ENCODE measurements around the gene SLC26A11. TPM values are rescaled to one million over a fixed set of nuclear protein-coding genes. Genes with fewer than 3 reads are reported as not detected.

The SLC26A11 gene
- total RNA-seq, 1 donor from 2014 or later, result 7.9 TPM

DNA sequence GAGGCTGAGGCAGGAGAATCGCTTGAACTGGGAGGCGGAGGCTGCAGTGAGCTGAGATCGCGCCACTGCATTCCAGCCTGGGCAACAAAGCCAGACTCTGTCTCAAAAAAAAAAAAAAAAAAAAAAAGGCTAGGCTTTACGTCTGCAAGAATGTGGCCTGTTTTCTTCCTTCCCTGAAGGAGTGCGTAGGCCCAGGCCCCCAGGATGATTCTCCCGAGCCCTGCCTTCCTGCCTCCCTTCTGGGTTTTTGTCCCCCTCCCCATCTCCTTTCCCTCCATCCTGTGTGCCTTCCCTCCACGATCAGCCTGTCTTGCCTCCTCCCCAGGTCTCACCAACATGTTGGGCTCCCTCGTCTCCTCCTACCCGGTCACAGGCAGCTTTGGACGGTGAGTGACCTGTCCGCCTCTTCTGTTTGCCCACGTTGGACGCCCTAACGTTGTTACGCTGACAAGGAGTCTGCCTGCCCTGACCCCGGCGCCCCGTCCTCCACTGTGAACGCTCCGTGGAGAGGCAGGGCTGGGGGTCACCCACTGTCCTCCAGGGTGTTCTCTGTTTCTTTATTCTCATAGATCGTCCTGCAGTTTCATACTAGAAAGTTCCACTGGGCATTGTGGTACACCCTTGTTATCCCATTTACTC is 24.8 kb downstream of the SLC26A11 start:
- Mint-ChIP-seq H3K4me3 (no peak overlapping the region), H3K9me3 (no peaks in the 10 kb centered on the region), H3K27ac (peak overlapping the region; percentile 83), H3K4me1 (no peaks in the 10 kb centered on the region), H3K27me3 (ENCODE audit: insufficient read depth, low read depth) (peaks cover 4% of the 10 kb centered on the region), H3K36me3 (peaks cover 13% of the 10 kb centered on the region)
- H3K4me1 ChIP-seq, result no peaks in the 10 kb centered on the region
- no peaks in the 10 kb centered on the region for H3K79me2 ChIP-seq (ENCODE audit: low read depth)
- DNase-seq (ENCODE audit: low spot score), result no peak
- no peaks in the 10 kb centered on the region for H3F3A ChIP-seq (ENCODE audit: low read depth)
- no peak overlapping the region for H3K27ac ChIP-seq
- no peak overlapping the region for H2AFZ ChIP-seq (replicated peaks)
- H3K36me3 ChIP-seq, result no peaks in the 10 kb centered on the region
- no peak for TF ChIP-seq EZH2 (IDR thresholded peaks at IDR 0.05)
- TF ChIP-seq EZH2phosphoT487 (IDR thresholded peaks at IDR 0.05), result no peak
- TF ChIP-seq, protein P1, sequence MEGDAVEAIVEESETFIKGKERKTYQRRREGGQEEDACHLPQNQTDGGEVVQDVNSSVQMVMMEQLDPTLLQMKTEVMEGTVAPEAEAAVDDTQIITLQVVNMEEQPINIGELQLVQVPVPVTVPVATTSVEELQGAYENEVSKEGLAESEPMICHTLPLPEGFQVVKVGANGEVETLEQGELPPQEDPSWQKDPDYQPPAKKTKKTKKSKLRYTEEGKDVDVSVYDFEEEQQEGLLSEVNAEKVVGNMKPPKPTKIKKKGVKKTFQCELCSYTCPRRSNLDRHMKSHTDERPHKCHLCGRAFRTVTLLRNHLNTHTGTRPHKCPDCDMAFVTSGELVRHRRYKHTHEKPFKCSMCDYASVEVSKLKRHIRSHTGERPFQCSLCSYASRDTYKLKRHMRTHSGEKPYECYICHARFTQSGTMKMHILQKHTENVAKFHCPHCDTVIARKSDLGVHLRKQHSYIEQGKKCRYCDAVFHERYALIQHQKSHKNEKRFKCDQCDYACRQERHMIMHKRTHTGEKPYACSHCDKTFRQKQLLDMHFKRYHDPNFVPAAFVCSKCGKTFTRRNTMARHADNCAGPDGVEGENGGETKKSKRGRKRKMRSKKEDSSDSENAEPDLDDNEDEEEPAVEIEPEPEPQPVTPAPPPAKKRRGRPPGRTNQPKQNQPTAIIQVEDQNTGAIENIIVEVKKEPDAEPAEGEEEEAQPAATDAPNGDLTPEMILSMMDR (IDR thresholded peaks at IDR 0.05), result no peak
- no peaks in the 10 kb centered on the region for H3K27me3 ChIP-seq
- H3K9ac ChIP-seq, result no peak overlapping the region
- H4K20me1 ChIP-seq (ENCODE audit: low read depth), result no peaks in the 10 kb centered on the region
- H3K4me2 ChIP-seq, result no peak overlapping the region
- no peak overlapping the region for H3K4me3 ChIP-seq
- H3K9me3 ChIP-seq (ENCODE audit: low read depth), result no peaks in the 10 kb centered on the region

DNA sequence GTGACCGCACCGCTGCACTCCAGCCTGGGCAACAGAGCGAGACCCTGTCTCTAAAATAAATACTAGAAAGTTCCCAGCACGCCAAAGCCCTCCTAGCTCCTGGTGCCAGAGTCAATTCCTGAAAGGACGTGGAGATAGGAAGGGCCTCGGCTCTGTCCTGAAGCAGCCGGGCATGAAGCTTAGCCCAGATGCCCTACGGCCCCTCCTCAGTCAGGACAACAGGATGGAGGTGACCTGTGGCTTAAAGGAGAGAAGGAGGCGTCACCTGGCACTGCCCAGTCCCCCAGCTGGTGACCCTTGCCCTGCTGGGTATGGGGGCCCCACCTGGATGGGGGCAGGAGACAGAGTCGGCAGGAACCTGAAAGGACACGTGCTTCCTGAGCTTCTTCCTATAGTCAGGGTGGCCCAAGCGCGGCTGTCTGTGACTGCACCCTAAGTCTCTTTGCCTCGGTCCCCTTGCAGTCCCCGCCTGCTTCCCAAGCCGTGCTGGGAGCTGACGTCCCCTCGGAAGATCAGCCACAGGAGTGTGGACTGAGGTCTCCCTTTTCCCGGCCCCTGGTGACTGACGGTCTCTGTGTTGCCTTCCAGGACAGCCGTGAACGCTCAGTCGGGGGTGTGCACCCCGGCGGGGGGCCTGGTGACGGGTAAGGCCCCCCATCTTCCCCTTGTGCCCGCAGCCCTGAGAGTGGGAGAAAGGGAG is 25.5 kb downstream of the SLC26A11 start:
- no peak overlapping the region for H2AFZ ChIP-seq (replicated peaks)
- TF ChIP-seq EZH2phosphoT487 (IDR thresholded peaks at IDR 0.05) (no peak), EZH2 (IDR thresholded peaks at IDR 0.05) (no peak)
- no peaks in the 10 kb centered on the region for H3K9me3 ChIP-seq (ENCODE audit: low read depth)
- H3K36me3 Mint-ChIP-seq, result peaks cover 13% of the 10 kb centered on the region
- no peak overlapping the region for H3K27ac ChIP-seq
- no peak overlapping the region for H3K4me3 Mint-ChIP-seq
- H3K27me3 ChIP-seq, result no peaks in the 10 kb centered on the region
- no peaks in the 10 kb centered on the region for H3F3A ChIP-seq (ENCODE audit: low read depth)
- H3K9me3 Mint-ChIP-seq, result no peaks in the 10 kb centered on the region
- no peak overlapping the region for H3K9ac ChIP-seq
- H3K4me3 ChIP-seq, result no peak overlapping the region
- H3K36me3 ChIP-seq, result no peaks in the 10 kb centered on the region
- H4K20me1 ChIP-seq (ENCODE audit: low read depth), result no peaks in the 10 kb centered on the region
- no peak overlapping the region for H3K4me2 ChIP-seq
- peak overlapping the region; percentile 83 for H3K27ac Mint-ChIP-seq
- H3K4me1 ChIP-seq, result no peaks in the 10 kb centered on the region
- no peaks in the 10 kb centered on the region for H3K4me1 Mint-ChIP-seq
- peaks cover 2% of the 10 kb centered on the region for H3K27me3 Mint-ChIP-seq (ENCODE audit: insufficient read depth, low read depth)
- DNase-seq (ENCODE audit: low spot score), result no peak
- no peaks in the 10 kb centered on the region for H3K79me2 ChIP-seq (ENCODE audit: low read depth)

- peaks cover 13% of the 10 kb centered on the region for H3K36me3 Mint-ChIP-seq
- no peak overlapping the region for H3K4me3 ChIP-seq
- no peaks in the 10 kb centered on the region for H3K79me2 ChIP-seq (ENCODE audit: low read depth)
- no peaks in the 10 kb centered on the region for H3K36me3 ChIP-seq
- no peak overlapping the region for H3K9ac ChIP-seq
- no peaks in the 10 kb centered on the region for H3K9me3 ChIP-seq (ENCODE audit: low read depth)
- no peaks in the 10 kb centered on the region for H3K4me1 ChIP-seq
- H3K9me3 Mint-ChIP-seq, result no peaks in the 10 kb centered on the region
- TF ChIP-seq, protein P1 (IDR thresholded peaks at IDR 0.05), result no peak
- no peak for TF ChIP-seq EZH2phosphoT487 (IDR thresholded peaks at IDR 0.05)
- TF ChIP-seq EZH2 (IDR thresholded peaks at IDR 0.05), result no peak
- no peaks in the 10 kb centered on the region for H3F3A ChIP-seq (ENCODE audit: low read depth)
- no peak overlapping the region for H2AFZ ChIP-seq (replicated peaks)
- H3K27ac Mint-ChIP-seq, result no peak overlapping the region
- no peaks in the 10 kb centered on the region for H3K27me3 ChIP-seq
- H3K4me1 Mint-ChIP-seq, result no peaks in the 10 kb centered on the region
- peaks cover 2% of the 10 kb centered on the region for H3K27me3 Mint-ChIP-seq (ENCODE audit: insufficient read depth, low read depth)
- H4K20me1 ChIP-seq (ENCODE audit: low read depth), result no peaks in the 10 kb centered on the region
- H3K27ac ChIP-seq, result no peak overlapping the region
- DNase-seq (ENCODE audit: low spot score), result no peak
- no peak overlapping the region for H3K4me2 ChIP-seq
- no peak overlapping the region for H3K4me3 Mint-ChIP-seq
Observed at GRCh38 chr17:80246266-80246681, 26.0 kb downstream of the SLC26A11 start.

DNA sequence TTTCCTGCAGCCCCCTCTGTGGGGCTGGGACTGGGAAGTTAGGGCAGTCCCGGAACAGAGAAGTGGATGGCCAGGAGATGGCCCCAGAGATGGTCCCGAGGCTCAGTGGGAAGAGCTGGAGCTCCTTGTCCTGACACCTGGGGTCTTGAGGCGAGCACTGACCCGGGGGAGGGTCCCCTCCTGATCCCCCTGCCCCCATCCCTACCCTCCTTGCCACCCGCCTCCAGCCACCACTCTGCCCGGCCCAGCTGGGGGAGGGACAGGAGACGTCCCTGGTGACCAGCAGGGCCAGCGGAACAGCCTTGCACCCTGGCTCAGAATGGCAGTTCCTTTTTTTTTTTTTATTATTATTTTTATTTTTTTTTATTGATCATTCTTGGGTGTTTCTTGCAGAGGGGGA is 26.5 kb downstream of the SLC26A11 start:
- Histone ChIP-seq H3K4me1 (no peaks in the 10 kb centered on the region), H3K4me2 (no peak overlapping the region), H4K20me1 (ENCODE audit: low read depth) (no peaks in the 10 kb centered on the region), H3K9ac (no peak overlapping the region), H3K4me3 (no peak overlapping the region), H3K36me3 (no peaks in the 10 kb centered on the region), H3F3A (ENCODE audit: low read depth) (no peaks in the 10 kb centered on the region), H3K9me3 (ENCODE audit: low read depth) (no peaks in the 10 kb centered on the region), H3K27me3 (no peaks in the 10 kb centered on the region), H3K27ac (no peak overlapping the region), H3K79me2 (ENCODE audit: low read depth) (no peaks in the 10 kb centered on the region), H2AFZ (replicated peaks) (no peak overlapping the region)
- no peak overlapping the region for H3K4me3 Mint-ChIP-seq
- peaks cover 11% of the 10 kb centered on the region for H3K36me3 Mint-ChIP-seq
- H3K4me1 Mint-ChIP-seq, result no peaks in the 10 kb centered on the region
- TF ChIP-seq EZH2phosphoT487 (IDR thresholded peaks at IDR 0.05) (no peak), EZH2 (IDR thresholded peaks at IDR 0.05) (no peak)
- TF ChIP-seq, protein P1 (IDR thresholded peaks at IDR 0.05), result no peak
- DNase-seq (ENCODE audit: low spot score), result no peak
- no peak overlapping the region for H3K27ac Mint-ChIP-seq
- H3K9me3 Mint-ChIP-seq, result no peaks in the 10 kb centered on the region
- peaks cover 2% of the 10 kb centered on the region for H3K27me3 Mint-ChIP-seq (ENCODE audit: insufficient read depth, low read depth)
